Bladder microvascular endothelial cell (primary cell): ENCODE measurements around the gene MGST3. TPM values are rescaled to one million over a fixed set of nuclear protein-coding genes. Genes with fewer than 3 reads are reported as not detected.

Experiments
- total RNA-seq: library from RNA; depleted of rRNA; stranded (reverse); fragments of >200 nt; gene quantifications from 2 replicates; pipeline ENCODE4 v1.2.3, GENCODE V29; 2014

Gene MGST3
- total RNA-seq = 155 and 168 TPM in 2 replicates

DNA sequence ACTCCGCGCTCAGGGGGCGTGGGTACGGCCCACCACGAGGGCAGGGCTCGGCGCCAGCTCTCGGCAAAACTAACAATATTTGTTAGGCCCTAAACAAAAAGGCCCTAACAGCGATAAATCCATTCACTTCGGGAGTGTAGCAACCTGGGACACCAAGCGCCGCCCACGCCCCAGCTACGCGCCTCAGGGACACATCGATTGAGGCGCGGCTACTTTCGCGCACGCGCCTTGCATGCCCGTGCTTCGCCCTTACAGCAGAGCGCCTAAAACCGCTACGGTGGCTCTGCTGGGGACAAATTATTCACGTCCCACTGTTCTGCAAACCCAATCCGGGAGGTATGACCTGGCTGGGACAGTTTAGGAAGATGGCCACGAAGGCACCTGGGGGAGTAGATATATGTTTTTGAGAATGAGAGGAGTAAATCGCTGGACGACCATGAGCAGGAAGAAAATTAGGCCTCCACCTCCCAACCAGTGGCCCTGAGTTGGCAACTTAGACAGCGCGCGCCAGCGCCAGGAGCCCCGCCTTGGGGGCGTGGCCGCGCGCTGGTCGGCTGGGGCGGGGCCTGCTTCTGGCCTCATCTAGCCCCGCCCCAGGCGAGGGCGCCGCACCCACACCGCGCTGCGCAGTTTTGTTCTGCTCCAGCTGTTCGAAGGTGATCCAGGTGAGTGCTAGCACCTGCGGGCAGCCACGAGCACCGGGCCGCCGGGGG is at the start of gene MGST3:
TSS of gene MGST3 (plus strand) at position 606 of the 713 bp plus-strand sequence. CDS start 18,614 bp downstream, outside the sequence.

DNA sequence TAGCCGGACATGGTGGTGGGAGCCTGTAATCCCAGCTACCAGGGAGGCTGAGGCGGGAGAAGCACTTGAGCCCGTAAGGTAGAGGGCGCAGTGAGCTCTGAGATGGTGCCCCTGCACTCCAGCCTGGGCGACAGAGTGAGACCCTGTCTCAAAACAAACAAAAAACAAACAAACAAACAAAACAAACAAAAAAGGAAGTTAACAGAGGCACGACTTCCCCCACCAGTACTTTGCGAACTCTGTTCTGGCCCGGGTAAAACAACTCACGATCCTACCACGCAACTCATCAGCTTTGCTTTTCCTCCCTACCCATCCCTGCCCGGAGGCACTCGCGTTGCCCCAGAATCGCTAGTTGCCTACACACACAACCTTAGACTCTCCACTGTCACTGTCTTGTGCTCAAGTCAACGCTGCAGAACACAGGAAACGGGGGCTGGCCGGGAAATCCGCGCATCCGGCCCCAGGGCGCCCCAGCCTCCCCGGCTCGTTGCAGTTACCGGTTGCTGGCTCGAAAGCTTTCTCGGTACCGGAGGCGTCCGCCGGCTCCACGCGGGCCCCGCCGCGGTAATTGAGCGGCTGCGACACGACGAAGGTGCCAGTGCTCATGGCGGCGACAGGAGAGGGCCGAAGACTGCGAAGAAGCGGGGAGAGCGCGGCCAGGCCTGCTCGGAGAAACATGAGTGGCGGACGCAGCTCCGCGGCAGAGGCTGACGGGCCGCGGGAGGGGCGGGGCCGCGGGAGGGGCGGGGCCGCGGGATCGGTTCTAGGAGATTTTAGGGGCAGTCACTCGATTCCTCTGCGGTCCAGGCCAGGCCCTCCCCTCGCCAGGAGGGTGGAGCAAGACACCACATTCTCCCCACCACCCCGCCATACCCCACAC is 67.1 kb downstream of the MGST3 start, which contains the start of gene ALDH9A1:
TSS of gene ALDH9A1 (minus strand) at position 682 of the 880 bp plus-strand sequence. CDS start at position 678, 4 bp downstream.

Other genes starting within 250 kb of the MGST3 start
- not detected in 2 replicates for gene RXRG, start 186.1 kb upstream of the MGST3 start, total RNA-seq
- not detected in 2 replicates for gene LRRC52, start 87.2 kb upstream of the MGST3 start, total RNA-seq
- 71.4 and 80.2 TPM in 2 replicates for gene ALDH9A1, start 67.3 kb downstream of the MGST3 start, total RNA-seq
- gene TMCO1, start 137.6 kb downstream of the MGST3 start, total RNA-seq = 37.1 and 55.6 TPM in 2 replicates
- gene UCK2, start 196.4 kb downstream of the MGST3 start, total RNA-seq = 59.9 and 72.8 TPM in 2 replicates